VCaP (cell line): Measurements from ENCODE around the gene PTTG1IP.

Source experiments
- H3K27ac ChIP-seq: fragments of 450-650 bp; 2 replicates; pipeline ENCODE4 v1.5.1; 2017
- CTCF ChIP-seq: fragments of 450-650 bp; conservative IDR thresholded peaks from 2 replicates; pipeline ENCODE4 v1.5.1; 2017; ENCODE audit warnings: mild to moderate bottlenecking, moderate library complexity

Gene PTTG1IP

DNA sequence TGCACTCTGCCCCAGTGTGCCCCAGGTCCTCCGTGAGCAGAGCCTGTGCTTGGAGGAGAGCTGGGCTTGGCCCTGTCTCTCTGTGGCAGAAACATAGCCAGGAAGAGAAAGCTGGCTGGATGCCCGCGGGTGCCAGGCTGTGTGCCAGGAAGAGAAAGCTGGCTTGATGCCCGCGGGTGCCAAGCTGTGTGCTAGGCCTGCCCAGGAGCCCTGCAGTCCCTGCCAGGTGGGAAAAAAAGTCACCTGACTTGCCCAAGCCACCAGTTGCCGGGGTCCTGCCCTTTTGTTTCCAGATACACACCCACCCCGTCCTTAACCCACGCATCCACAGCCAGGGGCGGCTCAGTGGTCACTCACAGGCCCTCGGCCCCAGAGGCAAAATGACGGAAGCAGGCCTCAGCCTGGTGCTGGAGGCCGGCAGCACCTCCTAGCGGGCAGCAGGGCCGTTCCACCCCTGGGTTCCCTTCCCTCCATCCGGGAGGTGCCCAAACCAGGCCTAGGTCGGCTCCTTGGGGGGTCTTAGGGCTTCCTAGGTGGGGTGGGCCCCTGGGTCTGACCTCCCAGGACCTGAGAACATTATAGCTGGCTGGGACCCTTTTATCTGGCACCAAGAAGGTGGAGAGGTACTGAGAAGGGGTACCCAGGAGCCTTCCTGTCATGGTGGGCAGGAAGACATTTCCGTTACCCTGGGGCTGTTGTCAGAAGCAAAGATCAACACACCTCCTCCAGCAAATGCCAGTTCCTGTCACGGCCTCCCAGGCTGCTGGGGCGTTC, 38.1 kb upstream of the PTTG1IP start:
- H3K27ac ChIP-seq = peak overlapping the region; percentile 87
- TF ChIP-seq CTCF = peak; percentile 23

DNA sequence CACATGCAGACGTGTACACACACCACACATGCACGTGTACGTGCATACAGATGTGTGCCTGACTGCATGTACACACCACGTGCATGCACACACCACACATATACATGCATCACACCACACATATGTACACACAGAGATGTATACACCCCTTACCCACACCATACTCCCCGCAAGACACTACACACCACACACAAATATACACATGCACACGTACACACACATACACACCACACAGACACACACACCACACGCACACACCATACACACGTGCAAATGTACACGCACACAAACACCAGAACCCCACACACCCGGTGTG, 37.5 kb upstream of the PTTG1IP start:
- no peak for TF ChIP-seq CTCF
- peak overlapping the region; percentile 87 for H3K27ac ChIP-seq

DNA sequence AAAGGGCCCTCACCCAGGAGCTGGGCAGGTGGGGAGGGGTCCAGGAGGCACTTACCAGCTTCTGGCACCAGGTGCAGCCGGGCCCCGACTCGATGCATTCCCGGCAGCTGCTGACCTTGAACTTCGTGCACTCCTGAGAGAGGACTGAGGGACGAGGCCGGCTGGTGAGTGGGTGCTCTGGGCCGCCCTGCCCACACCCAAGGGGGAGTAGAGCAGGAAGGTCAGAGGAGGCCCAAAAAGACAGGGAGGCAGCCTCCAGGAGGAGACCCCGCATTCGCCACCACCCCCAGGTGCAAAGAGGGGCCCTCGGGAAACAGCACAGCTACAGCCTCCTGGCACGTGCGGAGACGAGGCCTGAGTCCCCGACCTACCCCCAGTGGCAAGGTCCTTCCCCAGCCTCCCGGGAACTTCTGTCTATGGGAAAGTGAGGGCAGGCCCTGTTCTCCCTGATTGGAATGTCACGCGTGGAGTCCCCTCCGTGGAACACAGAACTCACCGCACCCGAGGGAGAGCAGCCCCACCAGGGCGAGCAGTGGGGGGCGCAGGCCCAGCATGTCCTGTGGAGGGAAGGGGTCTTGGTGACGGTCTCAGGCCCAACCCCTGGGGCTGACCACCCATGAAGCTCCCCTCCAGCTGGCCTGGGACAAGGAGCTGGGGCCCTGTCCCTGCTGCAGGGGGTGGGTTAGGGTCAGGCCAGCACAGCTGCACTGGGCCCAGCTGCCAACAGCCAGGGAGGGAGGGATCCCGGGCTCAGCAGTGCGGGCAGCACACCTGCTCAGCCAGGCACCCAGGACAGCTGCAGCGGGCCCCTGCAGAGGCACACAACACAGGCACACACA, 37.0 kb upstream of the PTTG1IP start:
- H3K27ac ChIP-seq = peak overlapping the region; percentile 87
- TF ChIP-seq CTCF = no peak

DNA sequence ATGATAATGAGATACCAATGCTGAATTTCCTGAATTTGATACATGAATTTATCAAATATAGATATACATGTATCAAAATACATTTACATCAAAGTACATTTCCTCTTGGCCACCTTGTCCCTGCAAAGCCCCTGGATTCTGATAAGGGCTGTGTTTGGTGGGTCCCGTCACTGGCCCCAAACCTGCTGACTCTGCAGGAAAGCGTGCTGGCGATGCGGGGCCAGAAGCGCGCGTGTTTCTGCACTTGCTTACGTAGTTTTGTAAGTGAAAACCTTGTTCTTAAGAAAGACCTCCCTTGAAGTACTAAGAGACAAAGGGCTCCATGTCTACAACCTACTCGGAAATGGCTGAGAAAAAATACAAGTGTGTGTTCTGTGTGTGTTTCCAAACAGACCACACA, 36.2 kb upstream of the PTTG1IP start:
- H3K27ac ChIP-seq = peak overlapping the region; percentile 87; the same call in 1 of the 2 replicates
- no peak for TF ChIP-seq CTCF

GRCh38 chr21:44908908-44909307, 35.4 kb upstream of the PTTG1IP start:
- H3K27ac ChIP-seq = no peak overlapping the region; the same call in 1 of the 2 replicates
- no peak for TF ChIP-seq CTCF

GRCh38 chr21:44907966-44908895, 34.7 kb upstream of the PTTG1IP start:
- no peak overlapping the region; the same call in 1 of the 2 replicates for H3K27ac ChIP-seq
- TF ChIP-seq CTCF = no peak
